Neural progenitor cell (in vitro differentiated cells): ENCODE results near the gene MARCHF6. TPM values are rescaled to one million over a fixed set of nuclear protein-coding genes. Genes with fewer than 3 reads are reported as not detected.
A peak's percentile ranks its signal among the peaks of the same experiment; 100 is the strongest.

Source experiments
- DNase-seq: peaks from one replicate; pipeline ENCODE4 v3.0.0-alpha.2; 2016; ENCODE audit warnings: low spot score
- H2AFZ ChIP-seq: fragments of 200-600 bp; sonication (generic); replicated peaks from 2 replicates; pipeline ENCODE4 v1.6.1; 2016; ENCODE audit warnings: antibody characterized with exemption
- H3F3A ChIP-seq: fragments of 200-600 bp; sonication (generic); 2 replicates; pipeline ENCODE4 v1.6.1; 2016; ENCODE audit warnings: antibody characterized with exemption, low read depth
- H3K27ac ChIP-seq: fragments of 200-600 bp; sonication (generic); 2 replicates; pipeline ENCODE4 v1.5.1; 2016; ENCODE audit warnings: mild to moderate bottlenecking
- H3K27me3 ChIP-seq: fragments of 200-600 bp; sonication (generic); 2 replicates; pipeline ENCODE4 v1.6.1; 2016; ENCODE audit warnings: mild to moderate bottlenecking, moderate library complexity
- H3K36me3 ChIP-seq: fragments of 200-600 bp; sonication (generic); 2 replicates; pipeline ENCODE4 v1.5.1; 2016
- H3K4me1 ChIP-seq: fragments of 200-600 bp; sonication (generic); 2 replicates; pipeline ENCODE4 v1.6.1; 2016; ENCODE audit warnings: mixed run types
- H3K4me2 ChIP-seq: fragments of 200-600 bp; sonication (generic); 2 replicates; pipeline ENCODE4 v1.6.1; 2016
- H3K4me3 ChIP-seq: fragments of 200-600 bp; sonication (generic); 2 replicates; pipeline ENCODE4 v1.5.1; 2016
- H3K79me2 ChIP-seq: fragments of 200-600 bp; sonication (generic); 2 replicates; pipeline ENCODE4 v1.6.1; 2016; ENCODE audit warnings: low read depth
- H3K9ac ChIP-seq: fragments of 200-600 bp; sonication (generic); 2 replicates; pipeline ENCODE4 v1.6.1; 2016
- H3K9me3 ChIP-seq: fragments of 200-600 bp; sonication (generic); 2 replicates; pipeline ENCODE4 v1.5.1; 2016; ENCODE audit warnings: low read depth
- H4K20me1 ChIP-seq: fragments of 200-600 bp; sonication (generic); 2 replicates; pipeline ENCODE4 v1.6.1; 2016; ENCODE audit warnings: low read depth
- H3K27ac Mint-ChIP-seq: 3 replicates; pipeline ENCODE4 v1.8.0; 2021; ENCODE audit warnings: mixed read lengths
- H3K27me3 Mint-ChIP-seq: 2 replicates; pipeline ENCODE4 v1.8.0; 2022; ENCODE audit warnings: low read depth, mild to moderate bottlenecking, inconsistent platforms, moderate library complexity, mixed read lengths; ENCODE audit not compliant: insufficient read depth
- H3K36me3 Mint-ChIP-seq: 3 replicates; pipeline ENCODE4 v1.8.0; 2021; ENCODE audit warnings: mixed read lengths
- H3K4me1 Mint-ChIP-seq: 3 replicates; pipeline ENCODE4 v1.8.0; 2021; ENCODE audit warnings: mixed read lengths
- H3K4me3 Mint-ChIP-seq: 3 replicates; pipeline ENCODE4 v1.8.0; 2021; ENCODE audit warnings: mild to moderate bottlenecking, moderate library complexity, mixed read lengths
- H3K9me3 Mint-ChIP-seq: 3 replicates; pipeline ENCODE4 v1.8.0; 2020; ENCODE audit warnings: mixed read lengths
- CTCF ChIP-seq: fragments of 200-600 bp; sonication (generic); IDR thresholded peaks from 2 replicates; pipeline ENCODE4 v1.5.1; 2017; ENCODE audit warnings: antibody characterized with exemption, mild to moderate bottlenecking
- EZH2 ChIP-seq: fragments of 200-600 bp; sonication (generic); IDR thresholded peaks from 2 replicates; pipeline ENCODE4 v1.6.1; 2017; ENCODE audit warnings: antibody characterized with exemption, mild to moderate bottlenecking, moderate library complexity
- EZH2phosphoT487 ChIP-seq: fragments of 200-600 bp; sonication (generic); IDR thresholded peaks from 2 replicates; pipeline ENCODE4 v1.6.1; 2017; ENCODE audit warnings: antibody characterized with exemption
- total RNA-seq: library from RNA; depleted of rRNA; stranded (reverse); fragments of >200 nt; gene quantifications from 2 replicates; pipeline ENCODE4 v1.2.3, GENCODE V29; 2015; ENCODE audit warnings: low replicate concordance

The MARCHF6 gene
- total RNA-seq, 1 donor from 2014 or later: 151 TPM

DNA sequence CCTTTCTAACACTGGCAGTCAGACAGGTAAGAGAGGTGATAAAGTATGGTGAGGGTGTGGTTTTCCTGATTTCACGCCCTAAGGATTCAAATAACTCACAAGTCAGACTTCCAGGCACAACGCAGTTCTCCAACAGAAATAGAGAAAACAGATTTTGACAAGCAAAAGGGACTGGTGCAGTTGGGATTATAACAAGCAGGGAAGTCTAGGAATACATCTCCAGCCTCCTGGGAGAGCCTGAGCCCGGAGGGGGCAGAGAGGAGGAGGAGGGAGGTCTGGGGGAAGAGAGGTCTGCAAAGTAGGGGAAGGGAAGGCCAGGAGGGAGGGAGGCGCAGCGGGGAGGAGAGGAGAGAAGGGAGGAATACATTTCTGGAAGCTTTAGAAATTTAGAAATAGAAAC is 47.4 kb upstream of the MARCHF6 start:
- Histone ChIP-seq H3K4me1 (peaks cover 15% of the 10 kb centered on the region), H3K4me2 (peak overlapping the region; percentile 94), H3K79me2 (no peaks in the 10 kb centered on the region), H2AFZ (no peak overlapping the region), H3K9ac (no peak overlapping the region), H3K4me3 (peak overlapping the region; percentile 71), H3K36me3 (no peaks in the 10 kb centered on the region), H3K27me3 (peaks cover 22% of the 10 kb centered on the region), H3K27ac (no peak overlapping the region), H3F3A (peaks cover 11% of the 10 kb centered on the region), H4K20me1 (no peaks in the 10 kb centered on the region), H3K9me3 (no peaks in the 10 kb centered on the region)
- TF ChIP-seq EZH2phosphoT487 (no peak), CTCF (no peak), EZH2 (no peak)
- Mint-ChIP-seq H3K4me1 (peaks cover 24% of the 10 kb centered on the region), H3K4me3 (peak overlapping the region; percentile 34), H3K9me3 (no peaks in the 10 kb centered on the region), H3K27me3 (peaks cover 13% of the 10 kb centered on the region), H3K27ac (no peak overlapping the region), H3K36me3 (peaks cover 8% of the 10 kb centered on the region)
- DNase-seq: no peak

DNA sequence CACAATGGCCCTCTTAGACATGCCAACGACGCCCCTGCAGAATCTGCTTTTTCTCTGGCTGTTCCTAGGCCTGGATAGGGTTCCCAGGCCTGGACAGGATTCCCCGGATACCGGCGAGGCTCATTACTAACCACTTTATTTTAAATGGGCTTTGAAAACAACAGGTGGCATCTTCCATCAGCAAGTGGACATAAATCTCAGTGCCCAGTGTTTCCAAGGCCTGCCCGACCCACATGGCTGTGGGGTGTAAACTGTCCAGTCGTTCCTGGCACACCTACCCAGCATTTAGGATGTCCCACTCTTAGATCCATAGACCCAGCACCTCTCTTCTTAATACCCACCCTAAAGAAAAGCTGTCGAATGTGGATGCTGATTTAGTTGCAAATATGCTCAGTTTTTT is 46.7 kb upstream of the MARCHF6 start:
- Mint-ChIP-seq H3K36me3 (peaks cover 7% of the 10 kb centered on the region), H3K27me3 (peaks cover 13% of the 10 kb centered on the region), H3K9me3 (no peaks in the 10 kb centered on the region), H3K4me1 (peaks cover 27% of the 10 kb centered on the region), H3K4me3 (peak overlapping the region; percentile 84), H3K27ac (peak overlapping the region; percentile 25)
- H2AFZ ChIP-seq: peak overlapping the region; percentile 99
- peak overlapping the region; percentile 94 for H3K4me2 ChIP-seq
- H3F3A ChIP-seq: peaks cover 11% of the 10 kb centered on the region
- no peak overlapping the region for H3K9ac ChIP-seq
- no peak for DNase-seq
- H3K4me3 ChIP-seq: peak overlapping the region; percentile 71
- H3K36me3 ChIP-seq: no peaks in the 10 kb centered on the region
- H3K9me3 ChIP-seq: no peaks in the 10 kb centered on the region
- peaks cover 15% of the 10 kb centered on the region for H3K4me1 ChIP-seq
- H4K20me1 ChIP-seq: no peaks in the 10 kb centered on the region
- no peaks in the 10 kb centered on the region for H3K79me2 ChIP-seq
- H3K27ac ChIP-seq: no peak overlapping the region
- H3K27me3 ChIP-seq: peaks cover 22% of the 10 kb centered on the region
- TF ChIP-seq EZH2: no peak
- no peak for TF ChIP-seq EZH2phosphoT487

GRCh38 chr5:10307206-10308148 is 46.0 kb upstream of the MARCHF6 start, which contains the start of gene CMBL:
TSS of gene CMBL (minus strand) at chr5:10307902. CDS start at chr5:10290762, 17,140 bp downstream.
- peaks cover 22% of the 10 kb centered on the region for H3K27me3 ChIP-seq
- H3K27ac Mint-ChIP-seq: peak within 1 kb of the TSS; percentile 25
- no peaks in the 10 kb centered on the region for H3K36me3 ChIP-seq
- peaks cover 29% of the 10 kb centered on the region for H3K4me1 Mint-ChIP-seq
- peak within 1 kb of the TSS; percentile 84 for H3K4me3 Mint-ChIP-seq
- DNase-seq: peak; percentile 52
- peaks cover 11% of the 10 kb centered on the region for H3F3A ChIP-seq
- peaks cover 13% of the 10 kb centered on the region for H3K27me3 Mint-ChIP-seq
- no peak within 1 kb of the TSS for H3K27ac ChIP-seq
- no peaks in the 10 kb centered on the region for H4K20me1 ChIP-seq
- H3K9ac ChIP-seq: peak within 1 kb of the TSS; percentile 30
- peak within 1 kb of the TSS; percentile 99 for H2AFZ ChIP-seq
- TF ChIP-seq EZH2phosphoT487 (peak; percentile 20), EZH2 (peak; percentile 58), CTCF (no peak)
- H3K79me2 ChIP-seq: no peaks in the 10 kb centered on the region
- no peaks in the 10 kb centered on the region for H3K9me3 Mint-ChIP-seq
- peaks cover 7% of the 10 kb centered on the region for H3K36me3 Mint-ChIP-seq
- H3K4me3 ChIP-seq: peak within 1 kb of the TSS; percentile 71
- H3K4me1 ChIP-seq: peaks cover 15% of the 10 kb centered on the region
- H3K4me2 ChIP-seq: peak within 1 kb of the TSS; percentile 94
- H3K9me3 ChIP-seq: no peaks in the 10 kb centered on the region
